GM21619 (cell line): ENCODE data around the gene GNA14.
"Not testable (repeated sequence)": the region's sequence is repeated elsewhere in the genome, so short reads cannot be mapped to it uniquely, and the experiment has no call there.

Experiments used
- ATAC-seq: cut with Tn5 transposase; IDR thresholded peaks from one replicate; pipeline ENCODE4 v1.9.1; 2021; ENCODE audit not compliant: unreplicated experiment

The GNA14 gene

DNA sequence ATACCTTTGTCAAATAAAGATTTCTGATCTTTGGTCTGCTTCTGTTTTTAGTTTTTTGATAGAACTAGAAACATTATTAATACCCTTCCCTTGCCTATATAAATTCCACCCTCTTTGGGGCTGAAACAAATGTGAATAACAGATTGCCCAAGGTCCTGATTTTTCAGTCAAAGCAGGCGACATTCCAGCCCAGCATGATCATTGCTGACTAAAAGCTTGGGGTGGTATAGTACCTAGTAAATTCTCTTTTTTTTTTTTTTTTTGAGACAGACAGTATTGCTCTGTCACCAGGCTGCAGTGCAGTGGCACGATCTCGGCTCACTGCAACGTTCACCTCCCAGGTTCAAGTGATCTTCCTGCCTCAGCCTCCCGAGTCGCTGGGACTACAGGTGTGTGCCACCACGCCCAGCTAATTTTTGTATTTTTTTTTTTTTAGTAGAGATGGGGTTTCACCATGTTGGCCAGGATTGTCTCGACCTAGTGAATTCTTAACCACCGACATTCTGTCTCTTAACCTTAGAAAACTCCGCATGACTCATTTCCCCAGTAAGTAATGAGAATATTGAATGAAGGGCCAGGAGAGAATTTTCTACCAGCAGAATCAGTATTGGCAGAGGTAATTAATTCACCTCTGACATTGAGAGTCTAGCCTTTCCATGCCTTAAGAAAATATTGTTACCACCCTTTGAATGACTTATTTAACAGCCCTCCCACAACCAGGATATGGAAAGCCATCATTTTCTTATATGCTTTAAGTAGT is 226.4 kb downstream of the GNA14 start:
- ATAC-seq = no peak

GRCh38 chr9:77420641-77421040 is 227.5 kb downstream of the GNA14 start:
- no peak for ATAC-seq

- no peak for ATAC-seq
These were observed 229.9 kb downstream of the GNA14 start for GRCh38 chr9:77418226-77418625.

- no peak for ATAC-seq
These were observed 230.6 kb downstream of the GNA14 start for GRCh38 chr9:77417566-77417965.

DNA sequence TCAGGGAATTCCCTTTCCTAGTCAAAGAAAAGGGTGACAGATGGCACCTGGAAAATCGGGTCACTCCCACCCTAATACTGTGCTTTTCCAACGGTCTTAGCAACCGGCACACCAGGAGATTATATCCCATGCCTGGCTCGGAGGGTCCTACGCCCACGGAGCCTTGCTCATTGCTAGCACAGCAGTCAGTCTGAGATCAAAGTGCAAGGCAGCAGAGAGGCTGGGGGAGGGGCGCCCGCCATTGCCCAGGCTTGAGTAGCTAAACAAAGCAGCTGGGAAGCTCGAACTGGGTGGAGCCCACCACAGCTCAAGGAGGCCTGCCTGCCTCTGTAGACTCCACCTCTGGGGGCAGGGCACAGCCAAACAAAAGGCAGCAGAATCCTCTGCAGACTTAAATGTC is 239.6 kb downstream of the GNA14 start:
- ATAC-seq = not testable (repeated sequence)

DNA sequence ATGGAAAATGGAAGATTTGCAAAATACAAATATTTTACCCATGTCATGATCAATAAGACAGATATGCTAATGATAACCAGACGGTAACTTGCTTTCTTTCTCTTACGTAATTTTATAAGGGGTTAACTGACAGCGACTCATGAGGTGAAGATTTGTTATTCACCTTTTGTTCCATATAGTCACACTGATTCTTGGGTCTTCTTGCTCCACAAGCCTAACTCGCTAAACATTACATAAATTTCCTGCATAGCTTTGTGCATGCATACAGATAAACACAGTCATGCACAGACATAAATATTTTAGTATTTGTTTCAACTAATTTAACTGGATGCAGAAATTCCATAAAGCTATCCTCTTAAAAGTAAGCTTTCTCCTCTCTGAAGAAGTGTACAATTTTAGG is 244.9 kb downstream of the GNA14 start:
- ATAC-seq = no peak

GRCh38 chr9:77402286-77402685 is 245.8 kb downstream of the GNA14 start:
- no peak for ATAC-seq

- no peak for ATAC-seq
These were observed 248.2 kb downstream of the GNA14 start for GRCh38 chr9:77399964-77400363.

- not testable (repeated sequence) for ATAC-seq
These were observed 249.5 kb downstream of the GNA14 start for GRCh38 chr9:77398581-77398980.

- ATAC-seq = no peak
These were observed 255.8 kb downstream of the GNA14 start for GRCh38 chr9:77392328-77392727.

DNA sequence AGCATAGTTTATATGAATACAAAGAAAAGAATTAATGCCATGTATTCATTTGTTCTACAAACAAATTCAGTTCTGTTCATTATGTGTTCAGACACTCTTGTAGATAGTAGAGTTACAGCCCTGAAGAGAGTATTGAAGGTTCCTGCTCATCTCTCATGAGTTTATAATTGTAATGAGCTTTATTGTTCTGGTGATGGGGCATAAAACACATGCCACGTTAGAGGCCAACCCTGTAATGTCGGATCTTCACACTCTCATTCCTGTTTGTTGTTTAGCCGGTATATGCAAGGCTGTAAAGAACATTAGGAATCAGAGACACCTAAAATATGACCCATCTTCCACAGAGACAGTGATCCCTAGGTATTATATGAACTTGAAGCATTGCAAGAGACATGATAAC is 256.3 kb downstream of the GNA14 start:
- no peak for ATAC-seq

- ATAC-seq = no peak
These were observed 261.9 kb downstream of the GNA14 start for GRCh38 chr9:77386187-77386586.

GRCh38 chr9:77384406-77384805 is 263.7 kb downstream of the GNA14 start:
- ATAC-seq = no peak

DNA sequence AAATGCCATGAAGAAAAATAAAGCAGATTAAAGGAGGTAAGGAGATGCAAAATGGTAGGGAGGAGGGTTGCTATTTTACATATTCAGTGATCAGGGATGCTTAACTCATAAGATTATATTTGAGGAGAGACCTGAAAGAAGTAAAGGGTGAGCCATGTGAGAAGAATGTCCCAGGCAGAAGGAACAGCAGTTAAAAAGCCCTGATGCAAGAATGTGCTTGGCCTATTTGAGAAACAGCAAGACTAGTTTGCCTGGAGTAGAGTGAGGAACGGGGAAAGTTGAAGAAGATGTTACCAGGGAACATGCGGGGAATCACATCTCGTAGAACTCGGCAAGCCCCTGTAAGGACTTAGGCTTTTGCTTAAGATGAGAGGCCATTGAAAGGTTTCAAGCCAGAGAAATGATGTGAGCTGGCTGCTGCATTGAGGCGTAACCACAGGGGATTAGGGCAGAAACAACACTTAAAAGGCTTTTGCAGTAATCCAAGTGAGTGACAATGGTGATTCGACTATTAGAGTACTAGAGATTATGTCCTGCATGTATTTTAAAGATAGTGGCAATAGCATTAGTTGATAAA is 272.1 kb downstream of the GNA14 start:
- ATAC-seq = no peak

- ATAC-seq = no peak
These were observed 273.9 kb downstream of the GNA14 start for GRCh38 chr9:77374266-77374665.
